ENCODE results near the gene RMND5A. TPM values are rescaled to one million over a fixed set of nuclear protein-coding genes. Genes with fewer than 3 reads are reported as not detected.

RMND5A gene
- total and polyA plus RNA-seq, 7 donors = 17.7 to 90.8 (median 72.4) TPM

DNA sequence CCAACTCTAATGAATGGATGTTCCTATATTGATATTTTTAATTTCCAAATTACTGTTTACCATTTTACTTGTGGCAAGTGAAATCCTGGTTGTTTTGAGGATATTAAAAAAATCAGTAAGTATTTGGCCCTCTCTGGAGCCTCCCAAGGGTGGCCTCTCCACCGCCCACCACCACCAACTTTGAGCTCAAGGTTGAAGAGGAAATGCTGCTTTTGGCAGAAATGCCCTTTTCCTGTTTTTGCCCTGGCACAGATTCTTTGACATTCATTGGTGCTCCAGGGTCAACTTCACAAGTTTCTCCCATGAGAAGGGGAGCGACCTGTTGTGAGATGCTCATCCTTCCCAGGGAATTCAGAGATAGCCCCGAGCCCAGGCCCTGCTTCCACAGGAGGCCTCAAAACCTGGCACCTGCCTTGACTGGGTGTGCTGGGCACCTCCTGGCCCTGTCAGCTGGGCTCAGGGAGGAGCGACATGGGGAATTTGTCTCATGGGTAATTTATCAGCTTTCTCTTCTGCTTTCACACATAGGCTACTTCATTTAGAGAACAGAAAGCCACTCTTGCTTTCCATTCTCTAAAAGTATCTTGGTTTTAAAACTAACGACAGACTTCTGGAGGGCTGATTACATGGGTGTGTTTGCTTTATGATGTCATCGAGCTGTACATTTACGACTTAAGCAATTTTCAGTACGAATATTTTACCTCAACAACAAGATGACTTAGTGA, 63.7 kb downstream of the RMND5A start:
- WGBS, 3 donors = 77 to 83% (median 80%) methylated on average over 8 of the region's 8 CpGs
- H3K36me3 ChIP-seq (ENCODE audit: insufficient read depth in 1 of 2, low read depth in 1 of 2) = no peaks in the 10 kb centered on the region
- no peaks in the 10 kb centered on the region for H3K9me3 ChIP-seq
- peaks cover 0 to 4% (median 3%) of the 10 kb centered on the region in 3 donors for H3K27me3 ChIP-seq (ENCODE audit: insufficient read depth in 3 of 3, low read length in 2 of 3)
- H3K4me3 ChIP-seq = no peak overlapping the region
- intact Hi-C loops (cut with DNase I) = no loop called here
- no peak for ATAC-seq
- no peak overlapping the region for H3K27ac ChIP-seq
- TF ChIP-seq, protein P1, sequence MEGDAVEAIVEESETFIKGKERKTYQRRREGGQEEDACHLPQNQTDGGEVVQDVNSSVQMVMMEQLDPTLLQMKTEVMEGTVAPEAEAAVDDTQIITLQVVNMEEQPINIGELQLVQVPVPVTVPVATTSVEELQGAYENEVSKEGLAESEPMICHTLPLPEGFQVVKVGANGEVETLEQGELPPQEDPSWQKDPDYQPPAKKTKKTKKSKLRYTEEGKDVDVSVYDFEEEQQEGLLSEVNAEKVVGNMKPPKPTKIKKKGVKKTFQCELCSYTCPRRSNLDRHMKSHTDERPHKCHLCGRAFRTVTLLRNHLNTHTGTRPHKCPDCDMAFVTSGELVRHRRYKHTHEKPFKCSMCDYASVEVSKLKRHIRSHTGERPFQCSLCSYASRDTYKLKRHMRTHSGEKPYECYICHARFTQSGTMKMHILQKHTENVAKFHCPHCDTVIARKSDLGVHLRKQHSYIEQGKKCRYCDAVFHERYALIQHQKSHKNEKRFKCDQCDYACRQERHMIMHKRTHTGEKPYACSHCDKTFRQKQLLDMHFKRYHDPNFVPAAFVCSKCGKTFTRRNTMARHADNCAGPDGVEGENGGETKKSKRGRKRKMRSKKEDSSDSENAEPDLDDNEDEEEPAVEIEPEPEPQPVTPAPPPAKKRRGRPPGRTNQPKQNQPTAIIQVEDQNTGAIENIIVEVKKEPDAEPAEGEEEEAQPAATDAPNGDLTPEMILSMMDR (IDR thresholded peaks at IDR 0.05) = no peak
- no peak for DNase-seq
- no peaks in the 10 kb centered on the region for H3K4me1 ChIP-seq

DNA sequence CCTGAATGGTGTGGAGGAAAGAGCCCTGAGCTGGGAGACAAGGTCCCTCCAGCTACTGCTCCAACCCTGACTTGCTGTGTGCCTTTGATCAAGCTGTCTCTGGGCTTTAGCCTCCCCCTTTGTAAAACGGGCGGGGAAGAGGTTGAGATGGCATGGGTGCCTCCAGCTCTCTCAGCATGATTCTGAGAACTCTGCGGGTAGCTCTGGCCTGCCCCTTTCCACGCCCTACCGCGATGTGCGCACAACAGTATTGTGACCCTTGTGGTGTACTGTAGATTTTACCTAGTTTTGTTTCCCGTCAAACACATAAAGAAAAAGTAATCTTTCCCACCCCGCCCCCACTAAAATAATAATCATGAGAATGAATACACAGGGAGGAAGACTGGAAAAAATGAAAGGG, 65.4 kb downstream of the RMND5A start:
- Histone ChIP-seq H3K4me3 (no peak overlapping the region), H3K9me3 (no peaks in the 10 kb centered on the region), H3K36me3 (ENCODE audit: insufficient read depth in 1 of 2, low read depth in 1 of 2) (no peaks in the 10 kb centered on the region), H3K4me1 (peaks cover 14% of the 10 kb centered on the region), H3K27me3 (ENCODE audit: insufficient read depth in 3 of 3, low read length in 2 of 3) (peaks cover 0 to 21% (median 18%) of the 10 kb centered on the region in 3 donors), H3K27ac (no peak overlapping the region)
- ATAC-seq (no peak), DNase-seq (no peak)
- 86 to 94% (median 90%) methylated on average over 9 of the region's 9 CpGs for WGBS, 3 donors
- intact Hi-C loops (cut with DNase I) = no loop called here
- TF ChIP-seq, protein P1 (IDR thresholded peaks at IDR 0.05) = no peak

DNA sequence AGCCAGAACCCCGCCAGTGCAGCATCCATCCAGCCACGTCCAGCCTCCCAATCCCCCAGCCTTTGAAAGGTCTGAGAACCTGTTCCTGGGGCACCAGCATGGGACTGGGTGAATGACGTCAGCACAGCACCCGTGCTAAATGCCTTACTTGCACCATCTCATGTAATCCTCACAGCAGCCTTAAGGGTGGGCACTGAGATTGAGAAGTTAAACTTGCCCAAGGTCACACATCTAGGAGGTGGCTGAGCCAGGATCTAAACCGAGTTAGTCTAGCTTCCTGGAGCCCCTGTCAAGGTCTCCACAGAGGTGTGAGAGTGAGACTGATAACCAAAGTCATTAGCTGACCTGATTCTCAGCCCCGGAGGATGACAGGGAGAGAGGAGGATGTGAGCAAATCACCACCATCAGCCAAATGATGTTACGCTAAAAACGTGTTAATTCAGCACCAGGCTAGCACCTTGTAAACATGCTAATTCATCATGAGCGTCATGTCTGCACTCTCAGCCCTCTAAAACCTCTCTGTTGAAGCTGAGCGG, 66.0 kb downstream of the RMND5A start:
- 52 to 55% (median 54%) methylated on average over 10 of the region's 10 CpGs for WGBS, 3 donors
- Histone ChIP-seq H3K4me3 (no peak overlapping the region), H3K4me1 (peaks cover 14% of the 10 kb centered on the region), H3K9me3 (no peaks in the 10 kb centered on the region), H3K27me3 (ENCODE audit: insufficient read depth in 3 of 3, low read length in 2 of 3) (peaks cover 0 to 27% (median 23%) of the 10 kb centered on the region in 3 donors), H3K36me3 (ENCODE audit: insufficient read depth in 1 of 2, low read depth in 1 of 2) (no peaks in the 10 kb centered on the region), H3K27ac (no peak overlapping the region)
- intact Hi-C loops (cut with DNase I) = no loop called here
- TF ChIP-seq, protein P1 (IDR thresholded peaks at IDR 0.05) = no peak
- ATAC-seq = no peak
- DNase-seq = no peak

DNA sequence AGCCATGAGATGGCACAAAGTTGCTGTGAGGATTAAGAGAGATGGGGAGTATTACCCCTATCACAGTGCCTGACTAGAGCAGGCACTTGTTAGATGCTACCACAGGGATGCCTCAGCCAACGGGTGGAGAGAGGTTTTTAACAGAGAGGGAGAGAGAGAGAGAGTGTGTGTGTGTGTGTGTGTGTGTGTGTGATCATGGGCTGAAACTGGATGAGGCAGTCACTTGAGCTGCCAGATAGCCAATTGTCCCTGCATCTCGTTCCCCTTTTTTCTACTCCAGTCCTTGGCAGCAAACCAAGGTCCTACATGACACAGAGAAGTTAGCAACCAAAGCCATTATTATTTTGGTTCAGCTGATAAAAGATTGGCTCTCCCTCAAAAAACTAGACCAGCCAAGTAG, 67.6 kb downstream of the RMND5A start:
- peaks cover 0 to 44% (median 24%) of the 10 kb centered on the region in 3 donors for H3K27me3 ChIP-seq (ENCODE audit: insufficient read depth in 3 of 3, low read length in 2 of 3)
- 2 to 17% (median 10%) methylated on average over 2 of the region's 2 CpGs for WGBS, 3 donors
- no peak for DNase-seq

More for the DNA sequence above, 67.6 kb downstream of the RMND5A start:
- H3K36me3 ChIP-seq (ENCODE audit: insufficient read depth in 1 of 2, low read depth in 1 of 2) = no peaks in the 10 kb centered on the region
- no peak overlapping the region for H3K27ac ChIP-seq
- TF ChIP-seq, protein P1 (IDR thresholded peaks at IDR 0.05) = no peak
- intact Hi-C loops (cut with DNase I) = no loop called here
- H3K4me1 ChIP-seq = peaks cover 14% of the 10 kb centered on the region
- H3K9me3 ChIP-seq = no peaks in the 10 kb centered on the region
- no peak for ATAC-seq
- no peak overlapping the region for H3K4me3 ChIP-seq

Measured in psoas muscle (tissue), 8 donors.